ENCODE results near the gene ITPRIP.

The ITPRIP gene

DNA sequence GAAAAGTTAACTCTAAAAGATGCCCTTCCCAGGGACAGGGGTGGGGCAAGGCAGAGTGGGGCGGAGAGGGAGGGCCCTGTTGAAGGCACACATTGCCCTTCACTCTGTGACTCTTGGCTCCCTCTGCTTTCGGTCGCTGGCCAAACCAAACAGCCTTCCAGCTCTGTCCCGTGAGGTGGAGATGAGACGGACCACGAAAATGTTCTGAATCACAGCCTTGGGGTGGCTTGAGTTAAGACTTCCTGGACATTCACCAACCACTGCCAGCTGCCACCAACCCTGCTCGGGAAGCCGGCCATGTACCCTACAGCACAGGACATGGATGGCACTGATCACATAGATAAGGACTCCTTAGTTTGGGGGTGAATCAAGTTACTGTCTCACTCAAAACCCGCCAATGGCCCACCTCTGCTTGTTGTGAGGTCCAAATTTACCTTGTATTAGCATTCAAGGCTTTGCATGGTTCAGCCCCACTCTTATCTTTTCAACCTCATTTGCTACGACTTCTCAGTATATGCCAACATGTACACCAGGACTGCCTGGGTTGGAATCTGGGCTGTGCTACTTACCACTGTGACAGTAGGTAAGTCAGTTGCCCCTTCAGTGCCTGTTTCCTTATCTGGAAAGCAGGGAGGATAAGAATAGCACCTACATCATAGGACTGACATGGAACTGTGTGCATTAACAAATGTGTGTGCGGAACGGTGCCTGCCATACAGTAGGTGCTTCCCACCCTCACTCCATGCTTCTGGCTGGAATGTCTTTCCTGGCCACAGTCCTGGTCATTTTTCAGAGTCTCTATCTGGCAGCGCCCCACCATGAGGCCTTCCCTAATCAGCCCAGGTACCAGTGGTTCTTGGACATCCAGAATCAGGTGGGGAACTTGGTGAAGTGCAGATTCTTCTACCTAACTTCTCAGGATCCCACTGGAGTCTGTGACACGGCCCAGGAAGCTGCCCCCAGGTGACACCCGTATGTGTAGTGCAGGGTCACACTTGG, 28.0 kb downstream of the ITPRIP start:
- Mint-ChIP-seq H3K27ac (peak overlapping the region; percentile 12), H3K36me3 (peaks cover 5% of the 10 kb centered on the region), H3K4me1 (peaks cover 74% of the 10 kb centered on the region), H3K4me3 (peak overlapping the region; percentile 11), H3K27me3 (no peaks in the 10 kb centered on the region), H3K9me3 (no peaks in the 10 kb centered on the region)

DNA sequence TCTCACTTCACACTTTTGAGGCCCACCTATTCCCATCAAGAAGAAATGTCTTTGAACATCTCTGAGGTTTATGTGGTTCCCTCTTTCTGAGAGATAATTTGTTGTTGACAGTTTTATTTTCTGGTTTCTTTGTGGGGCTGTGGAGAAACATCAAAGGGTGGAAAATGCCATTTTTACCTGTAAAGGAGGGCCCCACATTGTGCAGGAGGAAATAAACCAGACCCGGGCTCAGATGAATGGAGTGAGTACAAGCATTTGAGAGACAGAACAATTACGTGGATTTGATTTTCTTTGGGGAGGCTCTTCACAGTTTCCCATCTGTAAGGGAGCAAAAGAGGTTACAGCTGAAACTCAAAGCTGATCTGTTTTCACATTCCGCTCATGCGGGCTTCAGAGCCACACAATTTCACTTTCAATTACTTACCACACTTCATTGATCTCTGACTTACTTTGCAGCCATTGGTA, 29.8 kb downstream of the ITPRIP start:
- Mint-ChIP-seq H3K36me3 (peaks cover 3% of the 10 kb centered on the region), H3K27ac (peak overlapping the region; percentile 73), H3K9me3 (no peaks in the 10 kb centered on the region), H3K27me3 (no peaks in the 10 kb centered on the region), H3K4me1 (peaks cover 89% of the 10 kb centered on the region), H3K4me3 (peak overlapping the region; percentile 37)

DNA sequence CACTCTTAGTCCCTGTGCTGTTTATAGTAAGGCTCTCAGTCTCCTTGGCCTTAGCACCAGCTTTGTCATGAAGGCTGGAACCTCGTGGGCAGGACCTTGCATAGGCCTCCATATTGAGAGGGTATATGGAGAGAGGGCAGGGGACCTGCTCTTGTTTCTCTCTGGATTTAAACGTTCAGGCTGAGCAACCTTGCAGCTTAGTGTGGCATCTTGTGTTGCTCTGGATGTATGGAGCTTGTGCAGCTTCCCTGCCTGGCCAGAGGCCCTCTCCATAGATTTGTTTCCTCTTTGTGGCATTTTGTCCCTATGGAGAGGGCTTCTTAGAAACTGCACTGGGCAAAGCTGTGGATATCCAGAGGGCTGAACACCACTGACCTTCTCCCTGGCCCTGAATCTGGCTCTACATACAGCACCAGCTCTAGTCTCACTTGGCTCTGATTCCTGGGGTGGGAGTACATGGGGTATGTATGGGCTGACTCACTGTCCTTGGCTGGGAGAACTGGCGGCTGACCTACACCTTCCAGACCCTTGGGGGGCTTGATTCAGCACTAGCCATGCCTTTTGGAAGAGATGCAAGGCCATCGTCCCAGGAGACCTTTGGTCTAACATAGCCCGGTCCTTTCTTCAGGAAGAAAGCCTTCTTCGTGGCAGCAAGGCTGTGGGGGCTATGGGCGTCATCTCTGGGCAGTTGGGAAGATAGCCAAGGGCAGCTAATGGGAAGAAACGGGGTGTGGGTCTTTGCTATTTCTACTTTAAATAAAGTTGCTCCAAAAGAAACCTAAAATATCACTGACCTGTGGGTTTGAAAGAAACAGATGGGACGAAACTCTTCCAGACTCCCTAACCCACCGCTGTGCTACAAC, 30.5 kb downstream of the ITPRIP start:
- peaks cover 92% of the 10 kb centered on the region for H3K4me1 Mint-ChIP-seq
- peak overlapping the region; percentile 73 for H3K27ac Mint-ChIP-seq
- H3K36me3 Mint-ChIP-seq, result peaks cover 5% of the 10 kb centered on the region
- no peaks in the 10 kb centered on the region for H3K27me3 Mint-ChIP-seq
- H3K4me3 Mint-ChIP-seq, result peak overlapping the region; percentile 37
- H3K9me3 Mint-ChIP-seq, result no peaks in the 10 kb centered on the region

DNA sequence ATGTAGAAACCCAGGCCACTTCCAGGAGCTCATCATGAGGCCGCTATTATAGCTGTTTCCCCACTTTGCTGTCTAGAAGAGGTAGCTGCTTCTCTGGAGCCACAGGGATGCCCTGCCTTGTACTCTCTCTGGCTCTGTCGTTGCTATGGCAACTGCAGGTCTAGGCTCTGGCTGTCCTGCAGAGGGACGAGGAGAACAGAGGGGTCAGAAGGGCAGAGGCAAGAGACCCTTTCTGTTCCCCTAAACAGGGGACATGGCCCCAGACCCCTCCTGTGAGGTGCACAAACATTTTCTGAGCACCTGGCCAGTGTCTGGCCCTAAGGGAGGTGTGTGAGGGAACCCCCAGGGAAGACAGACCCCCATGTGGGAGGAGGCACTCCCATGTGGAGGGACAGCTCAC, 31.4 kb downstream of the ITPRIP start:
- peaks cover 85% of the 10 kb centered on the region for H3K4me1 Mint-ChIP-seq
- H3K27me3 Mint-ChIP-seq, result no peaks in the 10 kb centered on the region
- H3K27ac Mint-ChIP-seq, result no peak overlapping the region
- H3K9me3 Mint-ChIP-seq, result no peaks in the 10 kb centered on the region
- peaks cover 2% of the 10 kb centered on the region for H3K36me3 Mint-ChIP-seq
- no peak overlapping the region for H3K4me3 Mint-ChIP-seq

DNA sequence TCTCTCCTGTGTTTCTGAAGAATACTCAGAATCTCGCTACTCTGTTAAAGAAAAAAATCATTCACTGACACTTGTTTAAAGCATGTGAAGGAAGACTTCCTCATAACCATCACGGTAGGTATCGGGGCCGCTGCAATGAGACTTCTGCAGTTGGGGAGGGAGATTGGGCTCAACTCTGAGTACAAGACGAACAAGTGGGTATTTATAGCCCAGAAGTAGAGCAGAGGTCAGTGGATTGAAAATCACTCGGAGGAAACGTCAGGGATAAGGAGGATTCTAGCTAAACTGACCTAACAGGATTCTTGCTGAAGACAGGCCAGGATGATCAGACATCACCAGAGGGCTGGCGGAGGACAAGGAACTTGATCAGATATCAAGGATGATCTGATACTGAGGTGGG, 33.3 kb downstream of the ITPRIP start:
- Mint-ChIP-seq H3K4me1 (peaks cover 88% of the 10 kb centered on the region), H3K27me3 (no peaks in the 10 kb centered on the region), H3K36me3 (peaks cover 2% of the 10 kb centered on the region), H3K4me3 (no peak overlapping the region), H3K9me3 (no peaks in the 10 kb centered on the region), H3K27ac (no peak overlapping the region)

DNA sequence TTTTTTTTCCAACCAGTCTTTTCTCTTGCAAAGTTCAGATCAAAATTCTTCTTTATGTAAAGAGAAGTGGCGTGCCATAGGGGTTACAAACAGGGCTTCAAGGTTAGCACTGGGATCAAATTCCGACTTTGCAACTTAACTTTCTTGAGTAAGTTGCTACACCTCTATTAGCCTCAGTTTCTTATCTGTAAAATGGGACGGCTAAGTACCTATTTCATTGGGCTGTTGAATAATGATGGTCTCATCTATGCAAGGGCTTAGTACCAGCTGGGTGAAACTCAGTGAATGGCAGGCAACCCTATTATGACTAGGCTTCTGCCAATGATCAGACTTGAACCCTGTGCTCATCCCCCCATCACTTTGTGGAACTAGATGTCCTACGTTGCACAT, 33.9 kb downstream of the ITPRIP start:
- Mint-ChIP-seq H3K9me3 (no peaks in the 10 kb centered on the region), H3K4me1 (peaks cover 82% of the 10 kb centered on the region), H3K36me3 (peaks cover 2% of the 10 kb centered on the region)

DNA sequence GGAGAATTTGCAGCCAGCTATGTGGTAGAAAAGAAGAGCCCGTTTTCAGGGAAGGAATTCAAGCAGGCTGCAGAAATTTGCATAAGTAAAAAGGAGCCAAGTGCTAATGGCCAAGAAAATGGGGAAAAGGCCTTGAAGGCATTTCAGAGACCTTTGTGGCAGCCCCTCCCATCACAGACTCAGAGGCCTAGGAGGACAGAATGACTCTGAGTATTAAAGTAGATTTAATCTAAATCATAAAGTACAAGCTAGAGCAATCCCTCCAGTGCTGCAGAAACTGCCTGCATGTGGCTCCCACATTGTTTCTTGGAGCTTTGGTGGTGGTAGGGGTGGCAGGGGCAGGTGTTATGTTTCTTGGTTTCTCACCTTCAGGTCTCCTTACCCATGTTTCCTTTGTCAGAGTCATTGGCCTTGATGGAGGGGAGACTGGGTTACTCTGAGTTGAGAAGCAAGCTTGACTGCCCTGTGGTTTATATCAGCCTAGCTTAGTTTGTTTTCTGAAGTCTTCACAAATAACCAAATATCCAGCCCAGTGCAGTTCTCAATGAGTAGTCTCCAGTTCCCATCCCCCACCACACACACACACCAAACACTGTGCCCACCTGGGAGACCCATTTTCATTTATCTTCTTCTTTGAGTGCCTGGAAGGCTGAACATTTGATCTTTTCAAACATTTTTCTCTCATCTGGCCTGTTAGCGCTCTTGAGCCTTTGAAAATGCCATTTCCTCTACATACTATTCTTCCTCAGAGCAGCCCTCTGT, 34.5 kb downstream of the ITPRIP start:
- Mint-ChIP-seq H3K27me3 (no peaks in the 10 kb centered on the region), H3K4me1 (peaks cover 76% of the 10 kb centered on the region), H3K9me3 (no peaks in the 10 kb centered on the region), H3K36me3 (peaks cover 2% of the 10 kb centered on the region), H3K4me3 (no peak overlapping the region), H3K27ac (no peak overlapping the region)

More for the DNA sequence above, 33.9 kb downstream of the ITPRIP start:
- H3K27me3 Mint-ChIP-seq, result no peaks in the 10 kb centered on the region
- no peak overlapping the region for H3K27ac Mint-ChIP-seq
- H3K4me3 Mint-ChIP-seq, result no peak overlapping the region

DNA sequence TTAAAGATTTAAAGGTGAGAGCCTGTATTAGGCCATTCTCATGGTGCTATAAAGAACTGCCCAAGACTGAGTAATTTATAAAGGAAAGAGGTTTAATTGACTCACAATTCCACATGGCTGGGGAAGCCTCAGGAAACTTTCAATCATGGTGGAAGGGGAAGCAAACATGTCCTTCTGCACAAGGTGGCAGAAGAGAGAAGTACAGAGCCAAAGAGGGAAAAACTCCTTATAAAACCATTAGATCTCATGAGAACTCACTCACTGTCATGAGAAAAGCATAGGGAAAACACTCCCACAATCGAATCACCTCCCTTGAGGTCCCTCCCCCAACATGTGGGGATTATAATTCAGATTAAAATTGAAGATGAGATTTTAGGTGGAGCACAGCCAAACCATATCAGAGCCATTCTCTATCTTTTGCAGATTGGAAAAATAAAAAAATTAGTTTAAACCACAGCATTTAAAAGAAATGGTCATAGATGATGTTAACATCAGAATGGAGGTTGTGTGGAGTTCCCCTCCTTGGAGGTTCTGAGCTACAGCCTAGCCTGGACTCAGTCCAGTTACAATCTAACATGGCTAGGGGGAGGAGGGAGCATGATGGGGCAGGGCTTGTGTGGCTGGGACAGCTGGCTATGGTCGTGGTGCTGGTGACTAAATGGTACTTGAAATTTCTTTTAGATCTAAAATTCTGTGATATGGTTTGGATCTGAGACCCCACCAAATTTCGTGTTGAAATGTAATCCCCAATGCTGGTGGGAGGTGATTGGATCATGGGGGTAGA, 36.2 kb downstream of the ITPRIP start:
- no peaks in the 10 kb centered on the region for H3K27me3 Mint-ChIP-seq
- H3K36me3 Mint-ChIP-seq, result peaks cover 2% of the 10 kb centered on the region
- H3K4me1 Mint-ChIP-seq, result peaks cover 59% of the 10 kb centered on the region
- H3K27ac Mint-ChIP-seq, result peak overlapping the region; percentile 64
- no peaks in the 10 kb centered on the region for H3K9me3 Mint-ChIP-seq
- no peak overlapping the region for H3K4me3 Mint-ChIP-seq

DNA sequence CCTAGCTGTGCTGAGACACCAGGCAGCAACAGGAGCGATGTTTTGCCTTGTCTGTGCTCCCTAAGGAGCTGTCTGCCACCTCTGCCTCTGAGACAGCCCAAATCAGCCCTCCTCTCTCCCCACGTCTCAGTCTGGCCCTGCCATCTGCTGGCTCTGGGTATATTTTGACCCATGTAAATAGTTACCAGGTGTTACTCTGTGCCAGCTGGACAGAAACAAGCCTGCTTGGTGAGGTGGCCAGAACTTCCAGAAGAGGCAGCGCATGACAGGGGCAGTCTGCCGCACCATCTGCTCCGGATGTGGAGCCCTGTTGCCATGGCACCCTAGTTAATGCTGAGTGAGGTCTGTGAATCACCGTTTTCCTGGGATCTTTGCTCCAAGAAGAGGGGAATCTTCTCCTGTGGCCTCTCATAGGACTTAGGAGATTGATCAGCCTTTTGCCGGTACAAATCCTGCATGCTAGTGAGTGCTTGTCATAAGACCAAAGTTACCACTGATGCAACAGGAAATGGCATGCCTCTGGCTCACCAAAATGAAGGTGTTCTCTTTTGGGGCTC, 37.5 kb downstream of the ITPRIP start:
- no peaks in the 10 kb centered on the region for H3K9me3 Mint-ChIP-seq
- peak overlapping the region; percentile 63 for H3K4me3 Mint-ChIP-seq
- peaks cover 46% of the 10 kb centered on the region for H3K4me1 Mint-ChIP-seq

DNA sequence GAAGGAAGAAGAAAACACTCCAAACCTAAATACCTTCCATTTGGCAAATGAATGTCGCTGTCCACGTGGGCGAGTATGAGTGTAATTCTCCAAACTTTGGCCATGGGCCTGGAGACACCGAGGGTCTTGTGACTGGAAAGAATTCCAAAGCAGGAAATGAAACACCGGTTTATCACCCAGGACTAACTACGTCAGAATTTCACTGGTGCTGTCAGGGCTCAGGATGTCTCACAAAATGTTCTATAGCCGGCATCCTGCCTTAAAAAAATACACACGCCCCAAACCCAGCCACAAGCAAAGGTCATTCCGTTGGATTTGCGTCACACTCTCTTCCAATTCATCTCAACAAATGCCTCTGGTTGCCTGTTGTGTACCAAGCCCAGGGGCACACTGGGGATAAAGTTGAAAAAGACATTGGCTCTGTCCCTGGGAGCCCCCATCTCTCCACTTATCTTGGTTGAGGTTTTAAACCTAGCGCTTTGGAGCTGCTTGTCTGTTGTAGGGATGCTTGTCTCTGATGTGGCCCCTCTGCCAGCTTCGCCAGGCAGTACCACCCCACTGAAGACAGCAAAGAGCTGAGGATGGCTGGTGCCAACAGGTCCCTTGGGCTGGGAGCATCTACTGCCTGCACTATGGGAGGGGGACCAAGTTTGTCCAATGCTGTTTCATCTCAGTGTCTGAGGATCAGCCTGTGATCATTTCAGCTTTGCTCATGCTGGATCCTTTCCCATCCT, 38.1 kb downstream of the ITPRIP start:
- peaks cover 2% of the 10 kb centered on the region for H3K36me3 Mint-ChIP-seq
- peaks cover 41% of the 10 kb centered on the region for H3K4me1 Mint-ChIP-seq
- no peak overlapping the region for H3K27ac Mint-ChIP-seq
- no peaks in the 10 kb centered on the region for H3K9me3 Mint-ChIP-seq
- H3K27me3 Mint-ChIP-seq, result no peaks in the 10 kb centered on the region
- H3K4me3 Mint-ChIP-seq, result no peak overlapping the region

More for the DNA sequence above, 37.5 kb downstream of the ITPRIP start:
- peak overlapping the region; percentile 90 for H3K27ac Mint-ChIP-seq
- H3K27me3 Mint-ChIP-seq, result no peaks in the 10 kb centered on the region
- H3K36me3 Mint-ChIP-seq, result peaks cover 2% of the 10 kb centered on the region

DNA sequence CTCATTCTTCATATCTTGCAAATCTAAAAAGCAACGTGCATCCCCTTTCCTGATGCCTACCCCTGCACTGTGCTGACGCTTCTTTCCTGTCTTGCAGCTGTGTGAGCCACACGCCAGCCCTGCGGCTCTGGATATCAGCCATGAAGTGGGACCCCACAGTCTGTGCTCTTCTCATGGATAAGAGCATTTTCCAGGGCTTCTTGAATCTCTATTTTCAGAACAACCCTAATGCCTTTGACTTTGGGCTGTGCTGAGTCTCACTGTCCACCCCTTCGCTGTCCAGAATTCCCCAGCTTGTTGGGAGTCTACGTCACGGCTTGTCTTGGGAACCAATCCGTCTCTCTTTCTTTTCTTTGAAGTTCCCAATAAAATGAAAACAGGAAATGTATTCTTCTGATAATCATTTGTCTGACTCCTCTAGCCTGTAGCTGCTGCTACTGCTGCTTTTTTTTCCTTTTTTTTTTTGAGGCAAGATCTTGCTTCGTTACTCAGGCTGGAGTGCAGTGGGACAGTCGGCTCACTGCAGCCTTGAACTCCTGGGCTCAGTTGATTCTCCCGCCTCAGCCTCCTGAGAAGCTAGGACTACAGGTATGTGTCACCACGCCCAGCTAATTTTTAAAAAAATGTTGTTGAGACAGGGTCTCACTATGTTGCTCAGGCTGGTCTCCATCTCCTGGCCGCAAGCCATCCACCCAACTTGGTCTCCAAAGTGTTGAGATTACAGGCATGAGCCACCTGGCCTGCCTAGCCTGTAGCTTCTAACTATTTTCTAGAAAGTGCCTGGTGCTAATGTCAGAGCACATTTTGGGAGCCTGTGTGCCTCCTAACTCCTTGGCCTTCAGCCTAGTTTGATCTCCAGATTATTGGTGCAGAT, 39.0 kb downstream of the ITPRIP start:
- Mint-ChIP-seq H3K9me3 (no peaks in the 10 kb centered on the region), H3K4me3 (no peak overlapping the region), H3K27ac (no peak overlapping the region), H3K27me3 (no peaks in the 10 kb centered on the region), H3K4me1 (peaks cover 32% of the 10 kb centered on the region), H3K36me3 (peaks cover 2% of the 10 kb centered on the region)

DNA sequence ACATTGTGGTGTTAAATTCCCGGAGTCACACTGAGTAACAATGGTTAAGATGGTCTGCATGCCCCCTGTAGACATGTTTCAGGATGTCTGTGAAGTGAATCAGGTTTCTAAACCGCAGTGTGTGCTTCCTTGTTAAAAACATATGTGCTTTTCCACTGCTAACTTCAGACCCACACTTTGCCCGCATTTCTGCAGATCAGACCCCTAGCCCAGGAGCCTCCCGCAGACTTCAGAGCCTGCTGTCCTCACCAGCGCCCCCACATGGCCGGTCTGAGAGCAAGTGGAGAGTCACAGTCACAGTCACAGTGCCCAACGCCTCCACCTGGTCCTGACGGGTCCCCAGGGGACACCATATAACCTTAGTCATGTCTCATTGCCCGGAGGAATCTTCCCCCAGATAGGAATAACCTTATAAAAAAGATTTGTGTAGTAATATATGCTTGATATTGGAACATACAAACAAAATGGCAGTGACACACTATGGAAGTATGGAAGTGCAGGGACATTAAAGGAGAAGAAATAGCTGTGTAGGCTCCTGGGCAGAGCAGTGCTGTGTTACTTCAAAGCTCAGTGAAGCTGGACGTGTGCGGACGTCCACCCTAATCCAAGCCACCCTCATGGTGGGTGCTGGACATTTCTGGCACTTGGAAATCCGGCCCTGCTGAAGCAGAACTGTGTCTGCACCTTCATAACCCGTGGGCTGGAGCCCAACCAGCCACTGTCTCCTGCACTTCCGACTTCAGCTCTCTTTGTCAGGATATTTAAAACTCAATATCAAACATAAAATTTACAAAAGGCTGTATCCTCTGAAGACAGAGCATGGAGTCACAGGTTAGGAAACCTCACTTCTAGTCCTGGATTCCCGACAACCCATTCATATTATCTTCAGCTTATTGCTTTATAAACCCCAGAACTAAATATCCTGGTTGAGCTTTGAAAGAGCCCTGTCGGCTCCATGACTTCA, 40.3 kb downstream of the ITPRIP start:
- Mint-ChIP-seq H3K27ac (no peak overlapping the region), H3K36me3 (no peaks in the 10 kb centered on the region), H3K4me1 (peaks cover 23% of the 10 kb centered on the region), H3K4me3 (no peak overlapping the region), H3K27me3 (no peaks in the 10 kb centered on the region), H3K9me3 (no peaks in the 10 kb centered on the region)
